Stimulated activated CD8-positive, alpha-beta memory T cell treated with anti-CD3 and anti-CD28 coated beads, Interleukin-7, amount 100 ng/mL, for 48 hours (primary cell): ENCODE results near the gene SAMD11.

ENCODE experiments used
- DNase-seq, 2 donors: peaks; one replicate each; pipeline ENCODE4 v3.0.0-alpha.2; 2020; ENCODE audit warnings: low read depth in 1 of 2; ENCODE audit errors: extremely low read depth in 1 of 2

The SAMD11 gene

DNA sequence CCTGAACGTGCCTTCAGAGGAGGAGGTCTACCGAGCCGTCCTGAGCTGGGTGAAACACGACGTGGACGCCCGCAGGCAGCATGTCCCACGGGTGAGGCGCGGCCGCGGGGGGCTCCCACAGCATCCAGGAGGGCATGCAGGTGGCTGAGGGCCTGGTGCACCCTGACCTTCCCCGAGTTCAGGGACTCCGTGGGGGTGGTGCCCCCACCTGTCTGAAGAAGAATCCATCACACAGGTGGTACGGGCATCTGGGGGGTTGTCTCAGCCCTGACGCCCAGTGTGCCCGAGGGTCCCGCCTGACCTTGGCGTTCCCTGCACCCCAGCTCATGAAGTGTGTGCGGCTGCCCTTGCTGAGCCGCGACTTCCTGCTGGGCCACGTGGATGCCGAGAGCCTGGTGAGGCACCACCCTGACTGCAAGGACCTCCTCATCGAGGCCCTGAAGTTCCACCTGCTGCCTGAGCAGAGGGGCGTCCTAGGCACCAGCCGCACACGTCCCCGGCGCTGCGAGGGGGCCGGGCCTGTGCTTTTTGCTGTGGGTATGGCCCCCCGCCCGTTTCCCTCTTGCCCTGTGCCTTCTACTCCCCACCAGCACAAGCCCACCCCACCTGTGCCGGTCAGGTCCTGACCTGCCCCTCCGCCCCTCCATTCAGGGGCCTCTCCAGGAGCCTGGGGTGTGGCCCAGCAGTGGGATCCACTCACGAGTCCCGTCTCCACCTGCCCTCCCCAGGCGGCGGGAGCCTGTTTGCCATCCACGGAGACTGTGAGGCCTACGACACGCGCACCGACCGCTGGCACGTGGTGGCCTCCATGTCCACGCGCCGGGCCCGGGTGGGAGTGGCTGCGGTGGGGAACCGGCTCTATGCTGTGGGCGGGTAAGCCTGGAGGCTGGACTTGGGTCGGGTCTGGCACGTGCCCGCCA, 38.9 kb downstream of the SAMD11 start:
- no peak for DNase-seq

DNA sequence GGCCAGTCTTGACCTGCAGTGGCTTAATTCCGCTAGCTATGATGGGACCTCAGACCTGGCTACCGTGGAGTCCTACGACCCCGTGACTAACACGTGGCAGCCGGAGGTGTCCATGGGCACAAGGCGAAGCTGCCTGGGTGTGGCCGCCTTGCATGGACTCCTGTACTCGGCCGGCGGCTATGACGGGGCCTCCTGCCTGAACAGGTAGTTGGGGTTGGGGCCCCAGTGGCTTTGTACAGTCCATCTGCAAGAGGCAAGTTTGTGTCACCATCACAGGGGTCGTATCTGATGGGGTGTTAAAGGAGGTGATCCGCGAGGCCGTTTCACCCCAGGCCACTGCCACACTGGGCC, 39.6 kb downstream of the SAMD11 start:
- DNase-seq, result no peak

DNA sequence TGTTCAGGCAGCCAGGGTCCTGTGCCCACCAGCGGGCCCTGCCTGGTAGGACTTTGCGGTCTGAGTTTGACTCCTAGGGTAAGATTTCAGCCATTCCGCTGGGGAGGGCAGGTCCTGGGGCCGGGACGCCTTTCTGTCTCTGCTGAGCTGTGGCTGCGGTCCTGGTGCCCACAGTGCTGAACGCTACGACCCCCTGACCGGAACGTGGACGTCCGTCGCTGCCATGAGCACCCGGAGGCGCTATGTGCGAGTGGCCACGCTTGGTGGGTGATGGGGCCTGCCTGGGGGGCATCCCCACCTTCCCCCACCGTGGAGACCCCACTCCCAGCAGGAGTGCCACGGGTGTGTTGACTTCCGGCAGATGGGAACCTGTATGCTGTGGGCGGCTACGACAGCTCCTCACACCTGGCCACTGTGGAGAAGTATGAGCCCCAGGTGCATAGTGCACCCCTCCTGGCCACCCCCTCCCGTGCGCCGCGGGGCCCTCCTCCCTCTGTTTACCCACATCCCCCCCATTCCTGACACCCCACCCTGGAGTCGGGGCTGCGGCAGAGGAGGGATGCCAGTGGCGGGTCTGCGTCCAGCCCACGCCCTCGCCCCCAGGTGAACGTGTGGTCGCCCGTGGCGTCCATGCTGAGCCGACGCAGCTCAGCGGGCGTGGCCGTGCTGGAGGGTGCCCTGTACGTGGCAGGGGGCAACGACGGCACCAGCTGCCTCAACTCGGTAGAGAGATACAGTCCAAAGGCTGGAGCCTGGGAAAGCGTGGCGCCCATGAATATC, 40.2 kb downstream of the SAMD11 start:
- DNase-seq, result no peak

- no peak for DNase-seq
Measured at GRCh38 chr1:964691-965525, 41.2 kb downstream of the SAMD11 start.

DNA sequence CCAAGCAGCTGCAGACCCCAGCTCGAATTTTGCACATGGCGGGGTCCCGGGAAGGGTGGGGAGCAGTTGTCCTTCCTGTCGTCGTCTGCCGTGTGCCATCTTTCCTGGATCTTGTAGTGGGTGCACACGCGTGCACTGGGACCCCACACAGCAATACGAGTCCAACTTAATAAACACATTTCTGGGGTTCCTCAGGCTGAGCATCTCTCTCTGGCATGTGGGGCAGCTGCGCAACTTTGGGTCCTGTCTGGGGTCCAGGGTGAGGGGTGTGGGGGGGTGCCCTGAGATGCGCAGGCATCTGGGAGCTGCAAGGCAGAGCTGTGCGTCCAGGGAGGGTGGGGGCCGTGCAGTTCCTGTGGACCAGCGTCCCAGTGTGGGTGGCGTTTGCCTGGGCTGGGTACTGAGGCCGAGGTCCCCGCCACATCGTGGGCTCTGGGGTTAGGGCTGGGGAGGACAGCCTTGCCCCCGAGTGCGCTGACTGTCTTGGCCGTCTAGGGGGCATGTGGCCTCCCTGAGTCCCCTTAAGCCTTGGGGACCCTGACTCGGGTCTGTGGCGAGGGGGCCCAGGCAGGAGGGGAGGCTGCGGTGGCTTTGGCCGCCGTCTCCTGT, 41.9 kb downstream of the SAMD11 start:
- DNase-seq, result no peak

GRCh38 chr1:966135-966703, 42.5 kb downstream of the SAMD11 start, which contains the start of gene PLEKHN1:
TSS of gene PLEKHN1 (plus strand) at chr1:966482. CDS start at chr1:966532, 50 bp downstream.
- no peak for DNase-seq

DNA sequence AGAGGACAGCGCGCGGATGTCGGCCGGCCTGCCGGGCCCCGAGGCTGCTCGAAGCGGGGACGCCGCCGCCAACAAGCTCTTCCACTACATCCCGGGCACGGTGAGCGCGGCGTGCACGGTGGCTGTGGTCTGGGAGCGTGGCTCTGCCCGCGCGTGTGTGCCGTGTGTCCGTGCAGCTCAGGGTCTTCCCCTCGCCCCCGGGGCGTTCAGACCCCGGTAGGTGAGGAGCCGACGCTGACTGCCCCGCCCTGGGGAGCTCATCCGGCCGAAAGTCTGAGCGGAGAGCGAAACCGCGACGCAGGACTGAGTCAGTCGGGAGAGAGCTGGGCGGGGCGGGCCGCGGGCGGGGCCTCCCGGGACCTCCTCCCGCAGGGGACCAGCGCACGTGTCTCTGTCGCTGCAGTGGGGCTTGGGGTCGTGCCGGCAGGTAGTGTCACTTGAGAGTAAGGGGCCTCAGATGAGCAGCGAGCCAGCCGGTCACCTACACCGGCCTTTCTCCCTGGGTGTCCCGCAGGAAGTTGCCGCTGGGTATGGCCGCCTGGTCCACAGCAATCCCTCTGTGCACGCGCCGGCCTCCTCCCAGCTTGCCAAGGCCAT, 43.1 kb downstream of the SAMD11 start:
- DNase-seq, result peak; percentile 74 to 79

- DNase-seq, result no peak
Measured at GRCh38 chr1:967466-968343, 44.0 kb downstream of the SAMD11 start.

- no peak for DNase-seq
Measured at GRCh38 chr1:969260-969855, 45.6 kb downstream of the SAMD11 start.

DNA sequence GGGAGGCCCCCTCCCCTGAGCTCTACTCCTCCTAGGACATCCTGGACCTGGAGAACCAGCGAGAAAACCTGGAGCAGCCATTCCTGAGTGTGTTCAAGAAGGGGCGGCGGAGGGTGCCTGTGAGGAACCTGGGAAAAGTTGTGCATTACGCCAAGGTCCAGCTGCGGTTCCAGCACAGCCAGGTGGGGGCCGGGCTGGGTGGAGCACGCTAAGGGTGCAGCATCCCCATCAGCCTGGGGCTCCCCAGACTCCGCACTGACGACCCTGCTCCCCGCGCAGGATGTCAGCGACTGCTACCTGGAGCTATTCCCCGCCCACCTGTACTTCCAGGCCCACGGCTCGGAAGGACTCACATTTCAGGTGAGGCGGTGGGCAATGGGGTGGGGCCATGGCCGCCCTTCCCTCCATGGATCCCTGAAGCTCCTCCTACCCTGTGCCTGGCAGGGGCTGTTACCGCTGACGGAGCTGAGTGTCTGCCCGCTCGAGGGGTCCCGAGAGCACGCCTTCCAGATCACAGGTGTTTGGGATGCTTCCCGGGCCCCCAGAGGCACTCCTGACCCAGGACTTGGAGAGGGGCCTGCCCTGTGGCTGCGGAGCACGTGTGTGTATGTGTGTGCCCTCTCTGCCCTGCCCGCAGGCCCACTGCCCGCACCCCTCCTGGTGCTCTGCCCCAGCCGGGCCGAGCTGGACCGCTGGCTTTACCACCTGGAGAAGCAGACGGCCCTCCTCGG, 46.7 kb downstream of the SAMD11 start:
- DNase-seq, result no peak

- no peak for DNase-seq
Measured at GRCh38 chr1:970973-971730, 47.4 kb downstream of the SAMD11 start.

GRCh38 chr1:971751-972506, 48.2 kb downstream of the SAMD11 start:
- DNase-seq, result no peak

GRCh38 chr1:972726-973458, 49.2 kb downstream of the SAMD11 start:
- DNase-seq, result no peak

DNA sequence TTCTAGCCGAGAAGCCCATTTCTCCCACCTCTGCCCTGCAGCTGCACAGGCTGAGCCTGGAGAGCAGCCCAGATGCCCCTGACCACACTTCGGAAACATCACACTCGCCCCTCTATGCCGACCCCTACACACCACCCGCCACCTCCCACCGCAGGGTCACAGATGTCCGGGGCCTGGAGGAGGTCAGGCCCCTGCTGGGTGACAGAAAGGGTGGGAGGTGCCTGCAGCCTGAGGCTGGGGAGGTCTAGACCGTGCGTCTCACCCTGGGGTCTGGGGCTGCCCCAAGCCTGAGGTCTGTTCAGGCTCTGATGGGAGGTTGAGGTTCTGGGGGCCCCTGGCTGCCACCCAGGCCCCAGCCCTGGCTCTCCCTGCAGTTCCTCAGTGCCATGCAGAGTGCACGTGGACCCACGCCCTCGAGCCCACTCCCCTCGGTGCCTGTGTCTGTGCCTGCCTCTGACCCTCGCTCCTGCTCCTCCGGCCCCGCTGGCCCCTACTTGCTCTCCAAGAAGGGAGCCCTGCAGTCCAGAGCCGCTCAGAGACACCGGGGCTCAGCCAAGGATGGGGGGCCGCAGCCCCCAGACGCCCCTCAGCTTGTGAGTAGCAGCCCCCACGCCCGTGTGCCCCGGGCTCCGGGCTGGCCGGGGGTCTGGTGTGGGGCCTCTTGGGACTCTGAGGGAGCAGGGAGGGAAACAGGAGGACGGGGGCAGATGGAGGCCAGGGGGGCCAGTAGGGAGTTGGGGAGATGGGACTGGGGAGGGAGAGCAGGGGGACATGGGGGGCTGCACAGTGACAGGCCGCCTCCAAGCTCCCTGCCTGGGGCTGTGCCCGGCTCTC, 50.0 kb downstream of the SAMD11 start:
- DNase-seq, result no peak

DNA sequence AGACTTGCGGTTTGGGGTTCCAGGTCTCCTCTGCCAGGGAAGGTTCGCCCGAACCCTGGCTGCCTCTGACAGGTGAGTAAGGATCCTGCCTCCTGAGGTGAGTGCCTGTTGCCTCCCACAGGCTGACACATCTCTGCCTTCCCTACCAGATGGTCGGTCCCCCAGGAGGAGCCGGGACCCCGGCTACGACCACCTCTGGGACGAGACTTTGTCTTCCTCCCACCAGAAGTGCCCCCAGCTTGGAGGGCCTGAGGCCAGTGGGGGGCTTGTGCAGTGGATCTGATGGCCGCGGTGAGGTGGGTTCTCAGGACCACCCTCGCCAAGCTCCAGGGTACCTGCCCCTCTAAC, 50.5 kb downstream of the SAMD11 start:
- DNase-seq, result no peak
